Measurements from ENCODE around the gene ZFPM1.
"Not testable (repeated sequence)": the region's sequence is repeated elsewhere in the genome, so short reads cannot be mapped to it uniquely, and the experiment has no call there.

The ZFPM1 gene

GRCh38 chr16:88453217-88453531 lies at the start of gene ZFPM1:
Gene ZFPM1, plus strand, starts transcription at chr16:88453280. Its CDS starts 359 bp downstream, at chr16:88453639.
- DNase-seq: no peak

GRCh38 chr16:88403794-88404581 lies 49.1 kb upstream of the ZFPM1 start:
- DNase-seq: no peak

- DNase-seq: no peak
Measured at GRCh38 chr16:88404769-88405168, 48.3 kb upstream of the ZFPM1 start.

GRCh38 chr16:88405216-88406060 lies 47.6 kb upstream of the ZFPM1 start:
- no peak for DNase-seq

DNA sequence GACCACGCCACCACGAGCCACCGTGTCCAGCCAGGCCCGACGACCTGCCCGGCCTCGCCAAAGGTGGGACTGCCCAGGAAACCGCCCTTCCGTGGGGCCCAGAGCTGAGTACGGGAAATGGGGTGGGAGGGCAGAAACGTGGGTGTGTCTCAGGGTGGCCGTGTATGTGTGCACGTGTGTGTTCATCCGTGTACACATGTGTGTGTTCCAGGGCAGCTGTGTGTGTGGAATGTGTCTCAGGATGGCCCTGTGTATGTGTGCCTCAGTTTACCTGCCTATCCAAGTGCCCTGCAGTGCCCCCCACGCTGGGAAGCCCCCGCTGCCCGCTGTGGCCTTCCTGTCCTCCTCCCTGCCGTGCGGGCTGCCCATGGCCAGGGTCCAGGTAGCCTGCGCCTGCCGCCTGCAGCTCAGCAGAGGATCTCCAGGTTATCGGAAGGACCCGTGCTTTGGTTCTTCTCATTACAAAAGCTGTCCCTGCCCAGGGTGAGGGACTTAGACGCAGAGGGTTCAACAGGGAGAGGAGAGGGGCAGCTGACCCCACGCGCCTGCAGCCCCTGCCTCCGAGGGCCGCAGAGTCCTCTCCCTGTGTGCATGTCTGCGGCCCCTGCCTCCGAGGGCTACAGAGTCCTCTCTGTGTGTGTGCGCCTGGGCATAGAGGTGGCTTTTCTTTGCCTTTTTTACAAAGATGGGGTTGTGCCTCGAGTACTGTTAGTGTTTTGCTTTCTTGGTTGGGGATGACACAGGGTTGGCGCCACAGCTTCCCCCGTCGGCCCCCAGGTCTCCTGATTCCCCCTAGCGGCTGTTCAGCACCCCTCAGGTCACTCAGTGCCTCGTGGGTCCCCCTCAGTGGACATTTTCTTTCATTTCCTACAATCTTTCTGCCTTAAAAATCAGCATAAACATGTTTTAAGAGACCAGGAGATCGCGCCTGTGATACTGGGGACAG lies 46.7 kb upstream of the ZFPM1 start:
- no peak for DNase-seq

GRCh38 chr16:88407042-88407420 lies 46.0 kb upstream of the ZFPM1 start:
- DNase-seq: no peak

GRCh38 chr16:88407807-88408206 lies 45.3 kb upstream of the ZFPM1 start:
- no peak for DNase-seq

- DNase-seq: no peak
Measured at GRCh38 chr16:88408561-88409142, 44.4 kb upstream of the ZFPM1 start.

DNA sequence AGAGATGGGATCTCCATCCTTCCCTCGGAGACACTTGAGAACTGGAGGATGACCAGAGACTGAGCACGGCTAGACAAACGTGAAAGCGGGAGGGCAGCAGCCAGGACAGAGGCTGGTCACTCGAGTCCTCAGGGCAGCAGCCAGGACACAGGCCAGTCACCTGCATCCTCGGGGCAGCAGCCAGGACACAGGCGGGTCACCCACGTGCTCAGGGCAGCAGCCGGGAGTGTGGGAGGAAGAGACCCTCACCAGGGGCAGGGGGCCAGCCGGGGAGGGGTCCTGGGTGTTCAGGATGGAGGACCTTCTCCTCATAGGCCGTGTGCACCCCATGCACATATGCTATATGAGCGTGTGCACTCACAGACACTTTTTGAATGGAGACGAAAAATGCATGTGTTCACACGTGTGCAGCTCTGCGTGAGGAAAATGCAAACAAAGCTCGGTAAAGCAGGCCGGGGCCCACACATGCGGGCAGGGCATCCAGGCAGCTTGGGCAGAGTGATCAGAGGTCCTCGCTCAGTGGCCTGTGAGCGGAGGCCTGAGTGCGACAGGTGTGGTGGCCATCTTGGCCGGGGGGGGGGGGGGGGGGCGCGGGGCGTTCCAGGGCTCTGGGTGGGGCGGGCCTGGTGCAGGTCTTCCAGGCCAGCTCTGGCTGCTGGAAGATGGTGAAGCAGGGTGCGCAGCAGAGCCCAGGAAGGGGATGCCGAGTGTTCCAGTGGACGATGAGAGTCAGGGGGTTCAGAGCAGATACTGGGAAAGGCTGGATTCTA lies 43.6 kb upstream of the ZFPM1 start:
- DNase-seq: no peak

DNA sequence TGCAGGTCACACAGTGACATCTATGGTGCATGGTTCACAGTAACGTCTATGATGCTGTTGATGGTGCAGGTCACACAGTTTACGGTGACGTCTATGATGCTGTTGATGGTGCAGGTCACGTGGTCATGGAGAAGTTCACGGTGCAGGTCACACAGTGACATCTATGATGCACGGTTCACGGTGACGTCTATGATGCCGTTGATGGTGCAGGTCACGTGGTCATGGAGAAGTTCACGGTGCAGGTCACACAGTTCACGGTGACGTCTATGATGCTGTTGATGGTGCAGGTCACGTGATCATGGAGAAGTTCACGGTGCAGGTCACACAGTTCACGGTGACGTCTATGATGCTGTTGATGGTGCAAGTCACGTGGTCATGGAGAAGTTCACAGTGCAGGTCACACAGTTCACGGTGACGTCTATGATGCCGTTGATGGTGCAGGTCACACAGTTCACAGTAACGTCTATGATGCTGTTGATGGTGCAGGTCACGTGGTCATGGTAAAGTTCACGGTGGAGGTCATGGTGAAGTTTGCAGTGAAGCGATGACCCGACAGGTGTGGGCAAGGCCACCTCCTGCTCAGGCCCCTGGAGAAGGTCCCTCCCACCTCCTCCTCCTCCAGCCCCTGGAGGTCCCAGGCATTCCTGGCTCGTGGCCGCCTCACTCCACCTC lies 42.6 kb upstream of the ZFPM1 start:
- DNase-seq: not testable (repeated sequence)

GRCh38 chr16:88411951-88412576 lies 41.0 kb upstream of the ZFPM1 start:
- no peak for DNase-seq

GRCh38 chr16:88412766-88413165 lies 40.3 kb upstream of the ZFPM1 start:
- DNase-seq: no peak

DNA sequence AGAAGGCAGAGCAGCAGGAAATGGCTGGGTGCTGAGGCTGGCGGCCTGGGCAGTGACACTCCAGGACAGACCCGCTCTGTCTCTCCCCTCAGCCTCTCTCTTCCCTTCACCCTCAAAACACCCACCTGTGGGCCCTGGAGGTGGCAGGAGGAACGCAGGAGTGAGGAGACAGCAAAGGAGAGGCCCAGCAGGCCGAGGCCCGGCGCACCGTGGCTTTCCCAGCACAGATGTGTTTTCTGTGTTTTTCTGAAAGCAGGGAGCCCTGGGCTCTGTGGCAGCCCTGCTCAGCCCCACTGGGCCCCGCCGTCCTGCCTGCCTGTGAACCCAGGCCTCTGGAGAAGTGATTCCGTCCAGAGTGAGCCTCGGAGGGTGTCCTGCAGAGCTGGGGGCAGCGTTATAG lies 39.8 kb upstream of the ZFPM1 start:
- DNase-seq: no peak

DNA sequence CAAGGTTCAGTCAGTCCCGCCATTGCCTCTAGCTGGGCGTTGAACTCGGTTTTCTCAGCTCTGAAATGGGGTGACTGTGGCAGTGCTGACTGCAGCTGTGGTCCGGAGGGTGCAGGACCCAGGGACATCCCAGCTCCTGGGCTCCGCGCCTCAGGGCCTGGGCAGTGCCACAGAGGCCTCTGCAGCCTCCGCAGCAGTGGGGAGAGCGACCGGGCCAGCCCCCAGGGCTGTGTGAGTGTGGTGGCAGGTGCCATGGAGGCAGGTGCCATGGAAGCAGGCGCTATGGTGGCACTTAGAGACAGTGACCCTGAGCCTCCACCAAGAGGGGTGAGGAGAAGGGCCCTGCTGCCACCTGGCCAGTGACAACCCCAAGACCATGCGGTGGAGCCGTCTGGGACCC lies 39.4 kb upstream of the ZFPM1 start:
- no peak for DNase-seq

DNA sequence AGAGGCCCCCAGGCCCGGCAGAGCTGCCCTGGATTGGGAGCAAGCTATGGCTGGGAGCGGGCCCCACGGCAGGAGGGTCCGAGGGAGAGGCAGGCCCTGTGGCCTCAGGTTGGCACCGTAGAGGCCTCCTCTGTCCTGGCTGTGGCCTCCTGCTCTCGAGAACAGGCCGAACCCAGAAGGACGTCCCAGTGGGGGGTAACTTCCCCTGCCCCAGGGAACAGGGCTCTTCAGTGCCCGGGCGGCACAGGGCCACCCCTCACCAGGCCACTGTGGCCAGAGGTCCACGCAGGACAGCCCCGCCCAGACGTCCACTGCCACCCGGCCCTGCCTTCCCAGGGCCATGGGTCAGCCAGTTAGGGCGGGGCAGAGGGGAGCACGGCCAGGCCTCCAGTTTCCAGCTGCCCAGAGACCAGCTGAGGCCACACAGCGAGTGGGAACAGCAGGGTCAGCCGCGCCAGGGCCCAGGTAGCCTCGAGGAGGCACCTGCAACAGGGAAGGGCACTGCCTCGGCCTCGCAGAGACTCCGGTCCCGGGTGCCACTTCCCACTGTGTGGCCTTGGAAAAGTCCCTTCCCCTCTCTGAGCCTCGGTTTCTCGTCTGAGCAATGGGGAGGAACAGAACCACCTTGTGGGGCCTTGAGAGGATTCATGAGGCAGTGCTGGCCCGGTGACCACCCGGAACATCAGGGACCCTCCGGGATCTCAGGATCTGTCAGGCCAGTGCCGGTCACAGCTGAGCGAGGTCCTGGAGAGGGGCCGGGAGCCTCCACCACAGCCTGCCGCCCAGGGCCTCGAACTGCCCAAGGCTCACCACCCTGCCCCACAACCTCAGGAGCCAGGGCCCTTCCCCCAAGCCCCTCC lies 38.3 kb upstream of the ZFPM1 start:
- no peak for DNase-seq

DNA sequence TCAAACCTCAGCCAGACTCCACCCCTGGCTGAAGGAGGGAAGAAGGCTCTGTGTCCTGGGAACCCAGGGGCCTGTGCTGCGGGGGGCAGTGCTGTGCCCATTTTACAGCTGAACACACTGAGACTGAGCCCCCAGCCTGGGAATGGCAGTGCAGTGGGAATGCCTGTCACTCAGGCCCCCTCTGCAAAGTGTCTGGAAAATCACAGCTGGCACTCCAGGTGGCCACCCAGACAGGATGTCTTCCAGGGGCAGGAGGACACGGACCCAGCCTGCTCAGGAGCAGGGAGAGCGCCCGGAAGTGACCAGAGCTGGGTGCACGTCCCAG lies 37.7 kb upstream of the ZFPM1 start:
- no peak for DNase-seq

DNA sequence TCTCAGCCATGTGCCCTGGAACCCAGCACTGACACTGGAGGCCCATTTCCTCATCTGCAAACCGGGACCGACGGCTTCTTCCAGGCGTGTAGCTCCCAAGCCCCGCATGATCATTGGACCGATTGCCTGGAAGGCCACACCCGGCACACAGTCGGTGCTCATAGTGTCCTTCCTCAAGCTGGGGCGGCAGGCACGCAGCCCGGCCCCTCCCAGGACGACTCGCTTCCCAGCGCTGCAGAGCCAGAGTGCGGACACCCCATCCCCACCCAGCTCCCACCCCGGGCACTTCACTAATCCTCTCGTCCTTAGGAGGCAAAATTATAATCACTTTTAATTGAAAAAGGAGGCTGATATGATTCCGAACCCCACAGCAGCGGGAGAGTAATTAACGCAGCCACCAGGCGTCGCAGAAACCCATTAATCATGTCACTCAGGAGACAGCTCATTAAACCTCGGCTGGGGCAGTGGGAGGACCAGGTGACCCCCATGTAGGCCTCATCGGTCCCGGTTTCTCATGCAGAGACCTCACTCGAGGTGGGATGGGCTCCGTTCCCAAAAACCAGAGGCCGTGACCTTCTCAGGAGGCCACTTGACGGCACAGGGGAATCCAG lies 37.3 kb upstream of the ZFPM1 start:
- DNase-seq: no peak

DNA sequence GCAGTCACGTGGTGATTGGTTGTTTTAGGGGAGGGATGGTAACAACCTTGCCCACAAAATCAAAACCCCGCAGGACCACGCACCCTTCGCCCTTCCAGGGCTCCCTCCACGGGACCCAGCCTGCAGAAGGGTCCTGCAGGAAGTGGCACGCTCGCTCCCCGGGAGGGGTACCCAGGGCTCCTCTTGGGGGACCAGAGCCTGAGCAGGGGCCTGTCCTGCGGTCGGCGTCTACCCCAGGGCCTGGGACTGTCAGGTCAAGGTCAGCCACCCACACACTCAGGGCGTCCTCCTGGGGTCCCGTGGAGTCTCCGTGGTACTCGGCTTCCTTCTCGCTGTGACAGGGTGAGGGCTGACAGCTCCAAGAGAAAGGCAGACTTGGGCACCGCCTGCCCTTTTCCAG lies 36.4 kb upstream of the ZFPM1 start:
- no peak for DNase-seq

DNA sequence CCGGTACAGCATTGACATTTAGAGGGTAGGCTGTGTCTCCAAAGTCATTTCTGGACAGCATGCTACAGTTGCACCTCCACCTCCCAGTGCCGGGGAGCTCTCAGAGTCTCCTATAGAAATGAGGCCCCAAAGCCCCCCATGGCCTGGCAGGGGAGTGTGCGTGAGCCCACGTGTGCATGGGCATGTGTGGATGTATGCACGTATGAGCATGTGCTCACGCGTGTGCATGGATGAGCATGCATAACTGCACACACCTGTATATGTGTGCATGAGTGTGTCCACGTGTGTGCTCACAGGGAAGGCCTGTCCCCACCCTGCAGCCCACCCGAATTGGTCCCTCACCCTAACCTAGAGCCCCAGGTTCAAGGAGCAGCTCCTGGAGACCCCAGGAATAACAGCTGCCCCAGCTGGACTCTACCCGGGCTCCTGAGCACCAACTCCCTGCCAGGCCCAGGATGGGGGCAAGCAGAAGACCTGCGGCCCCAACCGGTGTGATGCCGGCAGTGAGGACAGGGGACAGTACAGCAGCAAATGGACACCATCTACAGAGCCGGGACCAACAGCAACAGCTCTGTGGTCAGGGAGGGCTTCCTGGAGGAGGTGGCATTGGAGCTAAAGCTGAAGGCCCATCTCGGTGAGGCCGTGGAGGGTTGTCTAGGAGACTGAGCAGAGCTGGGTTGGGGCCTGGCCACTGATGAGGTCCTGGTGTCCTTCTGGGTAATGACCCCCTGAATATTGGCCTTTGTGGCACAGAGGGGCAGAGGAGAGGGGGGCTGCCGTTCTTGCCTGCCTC lies 35.2 kb upstream of the ZFPM1 start:
- no peak for DNase-seq
